K562 (cell line): Measurements from ENCODE around the gene RPLP2. TPM values are rescaled to one million over a fixed set of nuclear protein-coding genes. Genes with fewer than 3 reads are reported as not detected.

Experiments used
- BRCA1 ChIP-seq, 2 experiments: fragments of 450-650 bp in 1 of 2; sonication (generic) in 1 of 2; formaldehyde crosslinking in 1 of 2; IDR thresholded peaks; 2 replicates each; pipeline versions ENCODE4 v1.5.0 to v1.6.1; 2017 to 2020; ENCODE audit warnings: mild to moderate bottlenecking in 1 of 2, missing genetic modification reagents in 1 of 2
- BRD4 ChIP-seq: fragments of 200-600 bp; sonication (generic); IDR thresholded peaks from 2 replicates; pipeline ENCODE4 v1.6.1; 2017; ENCODE audit warnings: inconsistent platforms
- CBFB ChIP-seq: sonication (generic); formaldehyde crosslinking; IDR thresholded peaks from 2 replicates; pipeline ENCODE4 v1.4.0; 2020; ENCODE audit warnings: mild to moderate bottlenecking, missing genetic modification reagents
- ETV1 ChIP-seq: fragments of 450-650 bp; conservative IDR thresholded peaks from 2 replicates; pipeline ENCODE4 v1.6.1; 2016; ENCODE audit warnings: missing genetic modification characterization, control low read depth, low read depth, missing compliant biosample characterization
- EWSR1 ChIP-seq: fragments of 450-650 bp; IDR thresholded peaks from 2 replicates; pipeline ENCODE4 v1.6.1; 2018; ENCODE audit warnings: borderline replicate concordance, mild to moderate bottlenecking, low read depth, moderate library complexity; ENCODE audit not compliant: partially characterized antibody
- FUS ChIP-seq: fragments of 200-400 bp; formaldehyde crosslinking; optimal IDR thresholded peaks from 2 replicates; pipeline ENCODE3; 2017; ENCODE audit warnings: low read depth, low read length
- HNRNPUL1 ChIP-seq: fragments of 200-400 bp; formaldehyde crosslinking; IDR thresholded peaks from 2 replicates; pipeline ENCODE4 v1.6.1; 2017; ENCODE audit warnings: low read length
- NELFE ChIP-seq: IDR thresholded peaks from 2 replicates; pipeline ENCODE4 v1.6.1; 2011; ENCODE audit warnings: mild to moderate bottlenecking; ENCODE audit not compliant: insufficient read depth, insufficient read length
- TBP ChIP-seq: optimal IDR thresholded peaks from 2 replicates; pipeline ENCODE3; 2011; ENCODE audit warnings: low read depth, low read length, improper control_type of control experiment
- TFAM ChIP-seq: fragments of 250-450 bp; sonication (Bioruptor Pico); conservative IDR thresholded peaks from 2 replicates; pipeline ENCODE4 v1.5.0; 2021; ENCODE audit warnings: mild to moderate bottlenecking, moderate library complexity
- ZNF274 ChIP-seq: IDR thresholded peaks from 2 replicates; pipeline ENCODE4 v1.6.1; 2011; ENCODE audit warnings: low read depth, mild to moderate bottlenecking, low read length, moderate library complexity, borderline replicate concordance
- ZNF316 ChIP-seq: fragments of 450-650 bp; IDR thresholded peaks from 2 replicates; pipeline ENCODE4 v1.6.1; 2016
- ZNF431 ChIP-seq: sonication (generic); formaldehyde crosslinking; IDR thresholded peaks from 2 replicates; pipeline ENCODE4 v1.8.0; 2022; ENCODE audit warnings: mild to moderate bottlenecking, missing genetic modification reagents
- ZNF584 ChIP-seq: fragments of 200-800 bp; sonication (Bioruptor generic); IDR thresholded peaks from 2 replicates; pipeline ENCODE4 v1.6.1; 2016; ENCODE audit warnings: low read depth, mild to moderate bottlenecking, missing genetic modification characterization, missing compliant biosample characterization
- polyA plus RNA-seq, 8 experiments: library from polyadenylated mRNA; depleted of rRNA in 4 of 8; stranded (reverse) in 5 of 8; unstranded in 3 of 8; fragments of >200 nt; fragmentation: Nextera tagmentation in 2 of 8; fragmentation: Illumina TruSeq in 1 of 8; extraction: Ambion mirVana in 2 of 8; extraction: Trizol in 1 of 8; gene quantifications; 2 replicates each; pipeline versions ENCODE4 v1.2.1 to v1.2.3, GENCODE V29; 2011 to 2014; ENCODE audit warnings: inconsistent platforms in 1 of 8, missing spikeins in 1 of 8
- total RNA-seq, 7 experiments: library from RNA; depleted of rRNA in 6 of 7; stranded (reverse); fragments of >200 nt in 6 of 7; fragmentation: Illumina TruSeq in 2 of 7; extraction: Trizol in 2 of 7; gene quantifications; 2 replicates each; pipeline versions ENCODE4 v1.2.1 to v1.2.3, GENCODE V29; 2011 to 2021; ENCODE audit warnings: low replicate concordance in 1 of 7
- TF ChIP-seq, protein P1 (sequence below): fragments of 450-650 bp; formaldehyde crosslinking; IDR thresholded peaks from 2 replicates; pipeline ENCODE4 v1.4.0; 2022; ENCODE audit warnings: missing genetic modification characterization
- TF ChIP-seq, protein P2 (sequence below): fragments of 250-450 bp; sonication (Bioruptor Pico); IDR thresholded peaks from 2 replicates; pipeline ENCODE4 v1.9.0; 2021; ENCODE audit warnings: mild to moderate bottlenecking, inconsistent platforms
- TF ChIP-seq, protein P3 (sequence below), 3 experiments: fragments of 200-800 bp in 1 of 3; sonication (Bioruptor generic) in 1 of 3; sonication (generic) in 1 of 3; formaldehyde crosslinking in 1 of 3; IDR thresholded peaks; 2 replicates each; pipeline versions ENCODE4 v1.6.1 to v1.8.0; 2016 to 2022; ENCODE audit warnings: mild to moderate bottlenecking in 2 of 3, missing compliant biosample characterization in 2 of 3, missing genetic modification characterization in 2 of 3, missing genetic modification reagents in 1 of 3
- TF ChIP-seq, protein P4 (sequence below): fragments of 450-650 bp; formaldehyde crosslinking; IDR thresholded peaks from 2 replicates; pipeline ENCODE4 v1.4.0; 2020; ENCODE audit warnings: mild to moderate bottlenecking, mixed read lengths
- TF ChIP-seq, protein P5 (sequence below): IDR thresholded peaks from 2 replicates; pipeline ENCODE4 v1.6.1; 2012; ENCODE audit warnings: low read depth, low read length, improper control_type of control experiment, borderline replicate concordance

Gene RPLP2
- total and polyA plus RNA-seq, 9 of the 15 experiments (the other 6 are each of a cell fraction or from before 2014, with no cell fraction given): 528 to 3,807 (median 1,633) TPM

DNA sequence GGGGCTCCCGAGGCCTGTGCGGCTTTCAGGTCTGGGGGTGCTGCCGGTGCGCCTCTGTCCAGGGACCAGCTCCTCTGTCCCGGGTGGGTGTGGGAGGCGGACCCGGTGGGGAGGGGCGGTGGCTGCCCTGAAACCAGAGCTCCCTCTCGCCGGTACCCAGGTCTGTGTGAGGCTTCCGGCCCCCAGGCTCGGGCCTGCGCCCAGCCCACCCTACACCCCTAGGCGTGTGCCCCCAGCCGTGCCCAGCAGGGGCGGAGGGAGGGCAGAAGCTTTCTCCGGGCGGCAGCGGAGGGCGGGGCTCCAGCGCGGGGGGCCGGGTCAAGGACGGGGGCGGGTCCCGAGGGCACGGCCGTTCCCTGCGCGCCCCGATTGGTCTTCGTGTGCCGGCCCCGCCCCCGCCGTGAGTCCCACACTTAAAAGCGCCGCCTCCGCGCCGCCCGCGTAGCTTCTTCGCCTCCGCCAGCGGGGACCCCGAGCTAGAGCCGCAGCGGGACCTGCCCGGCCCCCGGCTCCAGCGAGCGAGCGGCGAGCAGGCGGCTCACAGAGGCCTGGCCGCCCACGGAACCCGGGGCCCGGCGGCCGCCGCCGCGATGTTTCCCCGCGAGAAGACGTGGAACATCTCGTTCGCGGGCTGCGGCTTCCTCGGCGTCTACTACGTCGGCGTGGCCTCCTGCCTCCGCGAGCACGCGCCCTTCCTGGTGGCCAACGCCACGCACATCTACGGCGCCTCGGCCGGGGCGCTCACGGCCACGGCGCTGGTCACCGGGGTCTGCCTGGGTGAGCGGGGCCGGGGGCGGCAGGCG is 9.6 kb downstream of the RPLP2 start (continued):
- TF ChIP-seq, protein P1, sequence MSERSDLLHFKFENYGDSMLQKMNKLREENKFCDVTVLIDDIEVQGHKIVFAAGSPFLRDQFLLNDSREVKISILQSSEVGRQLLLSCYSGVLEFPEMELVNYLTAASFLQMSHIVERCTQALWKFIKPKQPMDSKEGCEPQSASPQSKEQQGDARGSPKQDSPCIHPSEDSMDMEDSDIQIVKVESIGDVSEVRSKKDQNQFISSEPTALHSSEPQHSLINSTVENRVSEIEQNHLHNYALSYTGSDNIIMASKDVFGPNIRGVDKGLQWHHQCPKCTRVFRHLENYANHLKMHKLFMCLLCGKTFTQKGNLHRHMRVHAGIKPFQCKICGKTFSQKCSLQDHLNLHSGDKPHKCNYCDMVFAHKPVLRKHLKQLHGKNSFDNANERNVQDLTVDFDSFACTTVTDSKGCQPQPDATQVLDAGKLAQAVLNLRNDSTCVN: no peak
- no peak for TF ChIP-seq ZNF316
- TF ChIP-seq BRD4: no peak
- TF ChIP-seq ETV1 (tag): no peak
- TF ChIP-seq CBFB: no peak
- TF ChIP-seq, protein P2, sequence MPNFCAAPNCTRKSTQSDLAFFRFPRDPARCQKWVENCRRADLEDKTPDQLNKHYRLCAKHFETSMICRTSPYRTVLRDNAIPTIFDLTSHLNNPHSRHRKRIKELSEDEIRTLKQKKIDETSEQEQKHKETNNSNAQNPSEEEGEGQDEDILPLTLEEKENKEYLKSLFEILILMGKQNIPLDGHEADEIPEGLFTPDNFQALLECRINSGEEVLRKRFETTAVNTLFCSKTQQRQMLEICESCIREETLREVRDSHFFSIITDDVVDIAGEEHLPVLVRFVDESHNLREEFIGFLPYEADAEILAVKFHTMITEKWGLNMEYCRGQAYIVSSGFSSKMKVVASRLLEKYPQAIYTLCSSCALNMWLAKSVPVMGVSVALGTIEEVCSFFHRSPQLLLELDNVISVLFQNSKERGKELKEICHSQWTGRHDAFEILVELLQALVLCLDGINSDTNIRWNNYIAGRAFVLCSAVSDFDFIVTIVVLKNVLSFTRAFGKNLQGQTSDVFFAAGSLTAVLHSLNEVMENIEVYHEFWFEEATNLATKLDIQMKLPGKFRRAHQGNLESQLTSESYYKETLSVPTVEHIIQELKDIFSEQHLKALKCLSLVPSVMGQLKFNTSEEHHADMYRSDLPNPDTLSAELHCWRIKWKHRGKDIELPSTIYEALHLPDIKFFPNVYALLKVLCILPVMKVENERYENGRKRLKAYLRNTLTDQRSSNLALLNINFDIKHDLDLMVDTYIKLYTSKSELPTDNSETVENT (CRISPR knock-in tag): peak; percentile 60; the same call in 1 of the 2 replicates
- TF ChIP-seq FUS: peak; percentile 45
- TF ChIP-seq, protein P3, sequence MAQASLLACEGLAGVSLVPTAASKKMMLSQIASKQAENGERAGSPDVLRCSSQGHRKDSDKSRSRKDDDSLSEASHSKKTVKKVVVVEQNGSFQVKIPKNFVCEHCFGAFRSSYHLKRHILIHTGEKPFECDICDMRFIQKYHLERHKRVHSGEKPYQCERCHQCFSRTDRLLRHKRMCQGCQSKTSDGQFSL (CRISPR knock-in tag; IDR thresholded peaks at IDR 0.05): no peak
- TF ChIP-seq, protein P3 (tag; IDR thresholded peaks at IDR 0.05): no peak
- no peak for TF ChIP-seq ZNF584 (CRISPR knock-in tag)
- TF ChIP-seq BRCA1 (IDR thresholded peaks at IDR 0.05): no peak
- no peak for TF ChIP-seq BRCA1 (CRISPR knock-in tag; IDR thresholded peaks at IDR 0.05)
- TF ChIP-seq ZNF431 (CRISPR knock-in tag): no peak
- TF ChIP-seq ZNF274: no peak
- peak; percentile 43 for TF ChIP-seq NELFE
- TF ChIP-seq TBP: peak; percentile 97
- TF ChIP-seq TFAM (CRISPR knock-in tag): no peak
- TF ChIP-seq, protein P4, sequence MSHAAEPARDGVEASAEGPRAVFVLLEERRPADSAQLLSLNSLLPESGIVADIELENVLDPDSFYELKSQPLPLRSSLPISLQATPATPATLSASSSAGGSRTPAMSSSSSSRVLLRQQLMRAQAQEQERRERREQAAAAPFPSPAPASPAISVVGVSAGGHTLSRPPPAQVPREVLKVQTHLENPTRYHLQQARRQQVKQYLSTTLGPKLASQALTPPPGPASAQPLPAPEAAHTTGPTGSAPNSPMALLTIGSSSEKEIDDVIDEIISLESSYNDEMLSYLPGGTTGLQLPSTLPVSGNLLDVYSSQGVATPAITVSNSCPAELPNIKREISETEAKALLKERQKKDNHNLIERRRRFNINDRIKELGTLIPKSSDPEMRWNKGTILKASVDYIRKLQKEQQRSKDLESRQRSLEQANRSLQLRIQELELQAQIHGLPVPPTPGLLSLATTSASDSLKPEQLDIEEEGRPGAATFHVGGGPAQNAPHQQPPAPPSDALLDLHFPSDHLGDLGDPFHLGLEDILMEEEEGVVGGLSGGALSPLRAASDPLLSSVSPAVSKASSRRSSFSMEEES: no peak
- TF ChIP-seq EWSR1: no peak
- TF ChIP-seq HNRNPUL1: no peak
- TF ChIP-seq, protein P5, sequence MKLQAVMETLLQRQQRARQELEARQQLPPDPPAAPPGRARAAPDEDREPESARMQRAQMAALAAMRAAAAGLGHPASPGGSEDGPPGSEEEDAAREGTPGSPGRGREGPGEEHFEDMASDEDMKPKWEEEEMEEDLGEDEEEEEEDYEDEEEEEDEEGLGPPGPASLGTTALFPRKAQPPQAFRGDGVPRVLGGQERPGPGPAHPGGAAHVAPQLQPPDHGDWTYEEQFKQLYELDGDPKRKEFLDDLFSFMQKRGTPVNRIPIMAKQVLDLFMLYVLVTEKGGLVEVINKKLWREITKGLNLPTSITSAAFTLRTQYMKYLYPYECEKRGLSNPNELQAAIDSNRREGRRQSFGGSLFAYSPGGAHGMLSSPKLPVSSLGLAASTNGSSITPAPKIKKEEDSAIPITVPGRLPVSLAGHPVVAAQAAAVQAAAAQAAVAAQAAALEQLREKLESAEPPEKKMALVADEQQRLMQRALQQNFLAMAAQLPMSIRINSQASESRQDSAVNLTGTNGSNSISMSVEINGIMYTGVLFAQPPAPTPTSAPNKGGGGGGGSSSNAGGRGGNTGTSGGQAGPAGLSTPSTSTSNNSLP: no peak
